Stimulated activated CD8-positive, alpha-beta memory T cell treated with anti-CD3 and anti-CD28 coated beads, Interleukin-7, amount 100 ng/mL, for 1 hour (primary cell): ENCODE data around the gene S100A3.
"Not testable (repeated sequence)": the region's sequence is repeated elsewhere in the genome, so short reads cannot be mapped to it uniquely, and the experiment has no call there.

Source experiments
- DNase-seq, 2 donors: peaks; one replicate each; pipeline ENCODE4 v3.0.0-alpha.2; 2020; ENCODE audit warnings: low read depth in 2 of 2

S100A3 gene

GRCh38 chr1:153569465-153569864 lies 20.4 kb upstream of the S100A3 start:
- no peak for DNase-seq

GRCh38 chr1:153568367-153569099 lies 19.5 kb upstream of the S100A3 start:
- peak; percentile 58 to 63 for DNase-seq

- no peak for DNase-seq
These were observed 18.7 kb upstream of the S100A3 start for GRCh38 chr1:153567621-153568366.

- DNase-seq = peak; percentile 58 to 75
These were observed 17.6 kb upstream of the S100A3 start for GRCh38 chr1:153566414-153567371.

GRCh38 chr1:153565529-153566374 lies 16.7 kb upstream of the S100A3 start, which contains the start of gene S100A2:
Gene S100A2, minus strand, starts transcription at chr1:153565844. Its CDS starts 1,967 bp downstream, at chr1:153563877.
- DNase-seq = no peak

- no peak for DNase-seq
These were observed 14.9 kb upstream of the S100A3 start for GRCh38 chr1:153563991-153564390.

- DNase-seq = no peak
These were observed 14.4 kb upstream of the S100A3 start for GRCh38 chr1:153563483-153563901.

- not testable (repeated sequence) for DNase-seq
These were observed 13.0 kb upstream of the S100A3 start for GRCh38 chr1:153562021-153562420.

GRCh38 chr1:153561466-153561985 lies 12.5 kb upstream of the S100A3 start:
- DNase-seq = no peak

GRCh38 chr1:153560771-153561465 lies 11.9 kb upstream of the S100A3 start:
- no peak for DNase-seq

- DNase-seq = no peak
These were observed 11.2 kb upstream of the S100A3 start for GRCh38 chr1:153560241-153560640.

- no peak for DNase-seq
These were observed 8.8 kb upstream of the S100A3 start for GRCh38 chr1:153557877-153558276.

GRCh38 chr1:153556348-153556747 lies 7.3 kb upstream of the S100A3 start:
- no peak for DNase-seq

GRCh38 chr1:153553830-153554541 lies 4.9 kb upstream of the S100A3 start:
- no peak for DNase-seq

GRCh38 chr1:153553096-153553495 lies 4.0 kb upstream of the S100A3 start:
- no peak for DNase-seq

- no peak for DNase-seq
These were observed 3.3 kb upstream of the S100A3 start for GRCh38 chr1:153552335-153552734.

- no peak for DNase-seq
These were observed 1.9 kb upstream of the S100A3 start for GRCh38 chr1:153550827-153551500.

GRCh38 chr1:153550398-153550758 lies 1.3 kb upstream of the S100A3 start:
- no peak for DNase-seq
